ENCODE results near the gene SLC45A3. TPM values are rescaled to one million over a fixed set of nuclear protein-coding genes. Genes with fewer than 3 reads are reported as not detected.

The SLC45A3 gene
- total RNA-seq, 1 experiment from 2014 or later, result 16.7 TPM

DNA sequence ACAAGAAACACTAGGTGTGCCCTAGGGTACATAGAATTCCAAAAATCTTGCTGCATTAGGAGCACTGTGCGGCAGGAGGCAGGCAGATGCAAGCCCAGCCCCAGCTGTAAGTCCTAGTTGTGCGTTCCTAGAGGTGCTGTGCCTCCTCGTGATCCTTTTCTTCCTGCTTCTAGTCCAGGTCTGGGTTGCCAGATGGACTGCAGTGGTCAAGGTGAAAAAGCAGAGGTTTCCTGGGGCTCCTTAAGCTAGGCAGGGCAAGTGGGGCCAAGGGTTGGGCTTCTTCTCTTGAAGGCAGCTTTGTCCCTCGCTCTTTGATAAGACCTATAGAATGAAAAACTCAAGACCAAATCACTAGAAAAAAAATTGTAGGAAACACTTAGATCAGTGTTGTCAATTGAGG lies 21.6 kb upstream of the SLC45A3 start:
- H2BK20ac ChIP-seq (ENCODE audit: low read depth, low read length, poor library complexity, severe bottlenecking), result no peak overlapping the region
- H3K4me3 Mint-ChIP-seq, result no peak overlapping the region
- H3K56ac ChIP-seq (ENCODE audit: insufficient read length, low read depth, low read length), result no peak overlapping the region
- H3K27me3 ChIP-seq (ENCODE audit: insufficient read depth, low read length), result no peaks in the 10 kb centered on the region
- H3K79me1 ChIP-seq (ENCODE audit: insufficient read depth, low read depth, low read length, poor library complexity, severe bottlenecking), result no peaks in the 10 kb centered on the region
- no peak overlapping the region for H2BK15ac ChIP-seq (ENCODE audit: low read depth, low read length)
- H3K79me2 ChIP-seq (ENCODE audit: insufficient read depth, low read length), result no peaks in the 10 kb centered on the region
- H4K5ac ChIP-seq (ENCODE audit: insufficient read length, low read depth, low read length), result no peak overlapping the region
- TF ChIP-seq, protein P1, sequence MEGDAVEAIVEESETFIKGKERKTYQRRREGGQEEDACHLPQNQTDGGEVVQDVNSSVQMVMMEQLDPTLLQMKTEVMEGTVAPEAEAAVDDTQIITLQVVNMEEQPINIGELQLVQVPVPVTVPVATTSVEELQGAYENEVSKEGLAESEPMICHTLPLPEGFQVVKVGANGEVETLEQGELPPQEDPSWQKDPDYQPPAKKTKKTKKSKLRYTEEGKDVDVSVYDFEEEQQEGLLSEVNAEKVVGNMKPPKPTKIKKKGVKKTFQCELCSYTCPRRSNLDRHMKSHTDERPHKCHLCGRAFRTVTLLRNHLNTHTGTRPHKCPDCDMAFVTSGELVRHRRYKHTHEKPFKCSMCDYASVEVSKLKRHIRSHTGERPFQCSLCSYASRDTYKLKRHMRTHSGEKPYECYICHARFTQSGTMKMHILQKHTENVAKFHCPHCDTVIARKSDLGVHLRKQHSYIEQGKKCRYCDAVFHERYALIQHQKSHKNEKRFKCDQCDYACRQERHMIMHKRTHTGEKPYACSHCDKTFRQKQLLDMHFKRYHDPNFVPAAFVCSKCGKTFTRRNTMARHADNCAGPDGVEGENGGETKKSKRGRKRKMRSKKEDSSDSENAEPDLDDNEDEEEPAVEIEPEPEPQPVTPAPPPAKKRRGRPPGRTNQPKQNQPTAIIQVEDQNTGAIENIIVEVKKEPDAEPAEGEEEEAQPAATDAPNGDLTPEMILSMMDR (conservative IDR thresholded peaks at IDR 0.05), result no peak
- no peak overlapping the region for H2BK12ac ChIP-seq (ENCODE audit: insufficient read length, low read depth, low read length)
- no peak overlapping the region for H3K4ac ChIP-seq (ENCODE audit: low read depth, low read length)
- H2BK5ac ChIP-seq (ENCODE audit: insufficient read length, low read length), result no peak overlapping the region
- H2AK5ac ChIP-seq (ENCODE audit: insufficient read length, low read length), result no peak overlapping the region
- H3K27ac ChIP-seq (ENCODE audit: insufficient read length, low read depth, low read length), result no peak overlapping the region
- H4K8ac ChIP-seq (replicated peaks; ENCODE audit: insufficient read length, low read depth, low read length), result no peak overlapping the region
- peaks cover 0 to 4% (median 0%) of the 10 kb centered on the region in 3 experiments; a peak in 2 of 7 replicates for H3K36me3 Mint-ChIP-seq (ENCODE audit: insufficient read depth in 1 of 3, low read depth in 3 of 3)
- no peak for DNase-seq
- H3K27me3 Mint-ChIP-seq (ENCODE audit: low read depth), result peaks cover 2% of the 10 kb centered on the region; the same call in 1 of the 2 replicates
- H3K9me3 Mint-ChIP-seq, result no peaks in the 10 kb centered on the region
- peak overlapping the region; percentile 9 for H3K18ac ChIP-seq (ENCODE audit: insufficient read length, low read depth, low read length)
- H3K4me1 ChIP-seq (ENCODE audit: insufficient read depth, low read length), result peaks cover 6% of the 10 kb centered on the region
- peak overlapping the region in 2 of 3 experiments; percentile 13 to 85; a peak in 4 of 7 replicates for H3K27ac Mint-ChIP-seq
- H3K9ac ChIP-seq (ENCODE audit: extremely low read depth, insufficient read length, low read length), result no peak overlapping the region
- no peak overlapping the region for H3K14ac ChIP-seq (ENCODE audit: insufficient read depth, low read length)
- H3K4me1 Mint-ChIP-seq, result peaks cover 29 to 37% of the 10 kb centered on the region in 2 experiments
- H3K4me2 ChIP-seq (ENCODE audit: insufficient read depth, insufficient read length, low read length), result no peak overlapping the region
- H4K20me1 ChIP-seq (ENCODE audit: control insufficient read depth, insufficient read depth, insufficient read length), result no peaks in the 10 kb centered on the region
- no CpG with 5 or more reads among the region's 4 CpGs for WGBS (ENCODE audit: extremely low coverage, insufficient read length, low lambda C conversion rate)
- H2BK120ac ChIP-seq (ENCODE audit: low read depth, low read length, poor library complexity, severe bottlenecking), result no peak overlapping the region
- no peak overlapping the region for H4K91ac ChIP-seq (ENCODE audit: insufficient read length, low read depth, low read length)
- no peak overlapping the region for H2AFZ ChIP-seq (ENCODE audit: low read length)
- H3K9me3 ChIP-seq (ENCODE audit: control insufficient read depth, low read depth, low read length), result no peaks in the 10 kb centered on the region
- H3T11ph ChIP-seq (ENCODE audit: low read length), result no peak overlapping the region
- H3K23me2 ChIP-seq (ENCODE audit: insufficient read length, low read depth, low read length, poor library complexity, severe bottlenecking), result no peaks in the 10 kb centered on the region
- no peak overlapping the region for H3K23ac ChIP-seq (ENCODE audit: insufficient read length, low read depth, low read length)
